Suprapubic skin (tissue), 4 donors: ENCODE measurements around the gene GSTP1. TPM values are rescaled to one million over a fixed set of nuclear protein-coding genes. Genes with fewer than 3 reads are reported as not detected.
"Not testable (repeated sequence)": the region's sequence is repeated elsewhere in the genome, so short reads cannot be mapped to it uniquely, and the experiment has no call there.

ENCODE experiments used
- DNase-seq, 2 donors: peaks; one replicate each; pipeline ENCODE4 v3.0.0-alpha.2; 2019; ENCODE audit warnings: low spot score in 2 of 2
- H3K27ac ChIP-seq: fragments of 200-600 bp; sonication (generic); one replicate; pipeline ENCODE4 v1.5.1; 2019
- H3K27me3 ChIP-seq: fragments of 200-600 bp; sonication (generic); one replicate; pipeline ENCODE4 v1.5.1; 2019
- H3K36me3 ChIP-seq: fragments of 200-600 bp; sonication (generic); one replicate; pipeline ENCODE4 v1.5.1; 2019
- H3K4me1 ChIP-seq: fragments of 200-600 bp; sonication (generic); one replicate; pipeline ENCODE4 v1.5.1; 2019
- H3K4me3 ChIP-seq: fragments of 200-600 bp; sonication (generic); one replicate; pipeline ENCODE4 v1.5.1; 2019; ENCODE audit warnings: mild to moderate bottlenecking
- H3K9me3 ChIP-seq: fragments of 200-600 bp; sonication (generic); one replicate; pipeline ENCODE4 v1.5.1; 2019
- CTCF ChIP-seq, 2 donors: fragments of 200-600 bp in 1 of 2; fragments of 450-650 bp in 1 of 2; sonication (generic) in 1 of 2; IDR thresholded peaks; one replicate each; pipeline ENCODE4 v1.5.1; 2016 to 2019; ENCODE audit warnings: antibody characterized with exemption in 2 of 2, mild to moderate bottlenecking in 1 of 2, moderate library complexity in 1 of 2
- EP300 ChIP-seq: sonication (generic); formaldehyde crosslinking; IDR thresholded peaks from one replicate; pipeline ENCODE4 v1.6.1; 2017; ENCODE audit warnings: antibody characterized with exemption
- POLR2A ChIP-seq, 2 donors: fragments of 450-650 bp; IDR thresholded peaks; one replicate each; pipeline ENCODE4 v1.6.1; 2017; ENCODE audit warnings: antibody characterized with exemption in 2 of 2, mild to moderate bottlenecking in 2 of 2, moderate library complexity in 2 of 2
- POLR2AphosphoS5 ChIP-seq, 3 donors: sonication (generic); formaldehyde crosslinking; IDR thresholded peaks; one replicate each; pipeline ENCODE4 v1.6.1; 2017; ENCODE audit warnings: antibody characterized with exemption in 3 of 3
- whole genome bisulfite sequencing: methylation state at CpG from one replicate; pipeline ENCODE4 v1.1.5; 2018; 5-methylcytosine and 5-hydroxymethylcytosine counted together
- total RNA-seq, 4 donors: library from RNA; depleted of rRNA; stranded (reverse); fragments of >200 nt; gene quantifications; one replicate each; pipeline ENCODE4 v1.1.0, GENCODE V29; 2016

GSTP1 gene
- total RNA-seq, 4 donors from 2014 or later, result 564 to 1,559 (median 1,256) TPM

- no peak overlapping the region for H3K4me3 ChIP-seq
- H3K36me3 ChIP-seq, result peaks cover 26% of the 10 kb centered on the region
- DNase-seq, result no peak
- peaks cover 36% of the 10 kb centered on the region for H3K4me1 ChIP-seq
- TF ChIP-seq POLR2AphosphoS5 (IDR thresholded peaks at IDR 0.05), result no peak
- no peak for TF ChIP-seq EP300
- TF ChIP-seq CTCF (IDR thresholded peaks at IDR 0.05), result no peak
- no peak for TF ChIP-seq POLR2A (IDR thresholded peaks at IDR 0.05)
- peak overlapping the region; percentile 100 for H3K27ac ChIP-seq
- no peaks in the 10 kb centered on the region for H3K27me3 ChIP-seq
- H3K9me3 ChIP-seq, result no peaks in the 10 kb centered on the region
- 96% methylated on average over 3 of the region's 4 CpGs for WGBS
These were observed 2.3 kb downstream of the GSTP1 start for GRCh38 chr11:67585911-67586310.

- H3K4me3 ChIP-seq, result no peak overlapping the region
- WGBS, result 87% methylated on average over 4 of the region's 5 CpGs
- H3K27me3 ChIP-seq, result no peaks in the 10 kb centered on the region
- no peaks in the 10 kb centered on the region for H3K9me3 ChIP-seq
- peaks cover 26% of the 10 kb centered on the region for H3K36me3 ChIP-seq
- DNase-seq, result no peak
- no peak overlapping the region for H3K27ac ChIP-seq
- peaks cover 36% of the 10 kb centered on the region for H3K4me1 ChIP-seq
- TF ChIP-seq POLR2AphosphoS5 (IDR thresholded peaks at IDR 0.05) (no peak), POLR2A (IDR thresholded peaks at IDR 0.05) (no peak), EP300 (no peak), CTCF (IDR thresholded peaks at IDR 0.05) (no peak)
These were observed 3.1 kb downstream of the GSTP1 start for GRCh38 chr11:67586568-67587250.

- Histone ChIP-seq H3K9me3 (no peaks in the 10 kb centered on the region), H3K36me3 (peaks cover 26% of the 10 kb centered on the region), H3K27ac (no peak overlapping the region), H3K4me1 (peaks cover 25% of the 10 kb centered on the region), H3K4me3 (no peak overlapping the region), H3K27me3 (no peaks in the 10 kb centered on the region)
- TF ChIP-seq EP300 (no peak), POLR2A (IDR thresholded peaks at IDR 0.05) (no peak), CTCF (IDR thresholded peaks at IDR 0.05) (no peak), POLR2AphosphoS5 (IDR thresholded peaks at IDR 0.05) (no peak)
- WGBS, result 85% methylated on average over 1 of the region's 1 CpG
- no peak for DNase-seq
These were observed 4.5 kb downstream of the GSTP1 start for GRCh38 chr11:67588136-67588503.

- H3K36me3 ChIP-seq, result peaks cover 26% of the 10 kb centered on the region
- WGBS, result 84% methylated on average over 11 of the region's 11 CpGs
These were observed 5.3 kb downstream of the GSTP1 start for GRCh38 chr11:67588899-67589415.

GRCh38 chr11:67592880-67593564 is 9.4 kb downstream of the GSTP1 start:
- no peak for DNase-seq
- Histone ChIP-seq H3K36me3 (peaks cover 5% of the 10 kb centered on the region), H3K9me3 (no peaks in the 10 kb centered on the region), H3K4me1 (peaks cover 9% of the 10 kb centered on the region), H3K27me3 (no peaks in the 10 kb centered on the region), H3K4me3 (no peak overlapping the region), H3K27ac (no peak overlapping the region)
- no peak for TF ChIP-seq EP300
- TF ChIP-seq POLR2A (IDR thresholded peaks at IDR 0.05), result no peak
- TF ChIP-seq POLR2AphosphoS5 (IDR thresholded peaks at IDR 0.05), result no peak
- TF ChIP-seq CTCF (IDR thresholded peaks at IDR 0.05), result no peak
- WGBS, result 48% methylated on average over 12 of the region's 12 CpGs

More at GRCh38 chr11:67588899-67589415, 5.3 kb downstream of the GSTP1 start:
- H3K27me3 ChIP-seq, H3K4me3 ChIP-seq, DNase-seq, H3K9me3 ChIP-seq, H3K27ac ChIP-seq: not testable (repeated sequence)
- H3K4me1 ChIP-seq, result peaks cover 28% of the 10 kb centered on the region
